MM.1S (cell line): ENCODE data around the gene EVL.

ENCODE experiments used
- DNase-seq: peaks from one replicate; pipeline ENCODE4 v3.0.0-alpha.2; 2015
- H2AFZ ChIP-seq: fragments of 300-600 bp; sonication (generic); 2 replicates; pipeline ENCODE4 v1.6.0; 2016; ENCODE audit warnings: antibody characterized with exemption, low read length
- H3F3A ChIP-seq: fragments of 300-600 bp; sonication (generic); 2 replicates; pipeline ENCODE4 v1.6.1; 2016; ENCODE audit warnings: mild to moderate bottlenecking, antibody characterized with exemption, low read length, moderate library complexity, mixed read lengths; ENCODE audit not compliant: insufficient read depth
- H3K27ac ChIP-seq: fragments of 300-600 bp; sonication (generic); 2 replicates; pipeline ENCODE4 v1.5.1; 2016; ENCODE audit warnings: mild to moderate bottlenecking, low read length
- H3K27me3 ChIP-seq: fragments of 300-600 bp; sonication (generic); replicated peaks from 2 replicates; pipeline ENCODE4 v1.6.0; 2016; ENCODE audit warnings: low read length; ENCODE audit not compliant: insufficient read depth
- H3K36me3 ChIP-seq: fragments of 300-600 bp; sonication (generic); replicated peaks from 2 replicates; pipeline ENCODE4 v1.6.1; 2016; ENCODE audit warnings: mild to moderate bottlenecking, low read length, mixed read lengths; ENCODE audit not compliant: insufficient read depth
- H3K4me1 ChIP-seq: fragments of 300-600 bp; sonication (generic); 2 replicates; pipeline ENCODE4 v1.6.1; 2016; ENCODE audit warnings: low read length, mixed read lengths
- H3K4me2 ChIP-seq: fragments of 300-600 bp; sonication (generic); 2 replicates; pipeline ENCODE4 v1.6.0; 2016; ENCODE audit warnings: low read depth, low read length
- H3K4me3 ChIP-seq: fragments of 300-600 bp; sonication (generic); 2 replicates; pipeline ENCODE4 v1.5.1; 2016; ENCODE audit warnings: low read length, mixed read lengths
- H3K79me2 ChIP-seq: fragments of 300-600 bp; sonication (generic); 2 replicates; pipeline ENCODE4 v1.6.1; 2016; ENCODE audit warnings: mixed run types, low read length, mixed read lengths
- H3K9ac ChIP-seq: fragments of 300-600 bp; sonication (generic); 2 replicates; pipeline ENCODE4 v1.6.1; 2016; ENCODE audit warnings: low read length, mixed read lengths
- H3K9me2 ChIP-seq: fragments of 300-600 bp; sonication (generic); replicated peaks from 2 replicates; pipeline ENCODE4 v1.6.1; 2016; ENCODE audit warnings: mild to moderate bottlenecking, low read length, mixed read lengths; ENCODE audit not compliant: insufficient read depth
- H3K9me3 ChIP-seq: fragments of 300-600 bp; sonication (generic); replicated peaks from 2 replicates; pipeline ENCODE4 v1.6.1; 2016; ENCODE audit warnings: mild to moderate bottlenecking, low read length, mixed read lengths; ENCODE audit not compliant: insufficient read depth
- H4K20me1 ChIP-seq: fragments of 300-600 bp; sonication (generic); 2 replicates; pipeline ENCODE4 v1.6.1; 2016; ENCODE audit warnings: mild to moderate bottlenecking, low read length, moderate library complexity, mixed read lengths; ENCODE audit not compliant: insufficient read depth
- EZH2 ChIP-seq: fragments of 300-600 bp; sonication (generic); optimal IDR thresholded peaks from 2 replicates; pipeline ENCODE3; 2017; ENCODE audit warnings: low read depth, mild to moderate bottlenecking, antibody characterized with exemption, low read length, mixed read lengths
- EZH2phosphoT487 ChIP-seq: fragments of 300-600 bp; sonication (generic); IDR thresholded peaks from 2 replicates; pipeline ENCODE4 v1.6.1; 2018; ENCODE audit warnings: antibody characterized with exemption, low read length
- TF ChIP-seq, protein P1 (sequence below): fragments of 300-600 bp; sonication (generic); IDR thresholded peaks from 2 replicates; pipeline ENCODE4 v1.5.1; 2016; ENCODE audit warnings: antibody characterized with exemption, low read length, mixed read lengths

EVL gene

DNA sequence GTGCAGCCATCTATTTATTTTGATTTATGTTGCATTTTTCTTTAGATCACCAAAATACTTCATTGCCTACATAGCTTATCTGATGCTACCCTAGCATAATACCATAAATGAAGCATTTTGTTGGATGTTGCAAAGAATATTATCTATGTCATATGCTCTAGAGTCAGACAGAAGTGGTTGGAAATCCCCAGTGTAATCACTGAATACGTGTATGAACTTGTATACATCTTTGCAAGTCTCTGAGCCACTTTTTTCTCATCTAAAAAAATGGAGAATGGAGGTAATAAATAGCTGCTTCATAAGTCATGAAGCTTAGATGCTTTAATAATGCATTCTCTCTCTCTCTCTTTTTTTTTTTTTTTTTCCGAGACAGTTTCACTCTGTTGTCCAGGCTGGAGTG, 18.5 kb downstream of the EVL start:
- Histone ChIP-seq H3K9me2 (no peaks in the 10 kb centered on the region), H4K20me1 (no peaks in the 10 kb centered on the region), H3K9ac (no peak overlapping the region), H3K27me3 (no peaks in the 10 kb centered on the region), H3F3A (no peaks in the 10 kb centered on the region), H3K27ac (no peak overlapping the region), H3K4me3 (no peak overlapping the region), H3K79me2 (no peaks in the 10 kb centered on the region), H3K4me1 (no peaks in the 10 kb centered on the region), H3K4me2 (no peak overlapping the region), H2AFZ (no peak overlapping the region), H3K36me3 (no peaks in the 10 kb centered on the region), H3K9me3 (no peaks in the 10 kb centered on the region)
- TF ChIP-seq EZH2phosphoT487 (no peak), EZH2 (no peak)
- TF ChIP-seq, protein P1, sequence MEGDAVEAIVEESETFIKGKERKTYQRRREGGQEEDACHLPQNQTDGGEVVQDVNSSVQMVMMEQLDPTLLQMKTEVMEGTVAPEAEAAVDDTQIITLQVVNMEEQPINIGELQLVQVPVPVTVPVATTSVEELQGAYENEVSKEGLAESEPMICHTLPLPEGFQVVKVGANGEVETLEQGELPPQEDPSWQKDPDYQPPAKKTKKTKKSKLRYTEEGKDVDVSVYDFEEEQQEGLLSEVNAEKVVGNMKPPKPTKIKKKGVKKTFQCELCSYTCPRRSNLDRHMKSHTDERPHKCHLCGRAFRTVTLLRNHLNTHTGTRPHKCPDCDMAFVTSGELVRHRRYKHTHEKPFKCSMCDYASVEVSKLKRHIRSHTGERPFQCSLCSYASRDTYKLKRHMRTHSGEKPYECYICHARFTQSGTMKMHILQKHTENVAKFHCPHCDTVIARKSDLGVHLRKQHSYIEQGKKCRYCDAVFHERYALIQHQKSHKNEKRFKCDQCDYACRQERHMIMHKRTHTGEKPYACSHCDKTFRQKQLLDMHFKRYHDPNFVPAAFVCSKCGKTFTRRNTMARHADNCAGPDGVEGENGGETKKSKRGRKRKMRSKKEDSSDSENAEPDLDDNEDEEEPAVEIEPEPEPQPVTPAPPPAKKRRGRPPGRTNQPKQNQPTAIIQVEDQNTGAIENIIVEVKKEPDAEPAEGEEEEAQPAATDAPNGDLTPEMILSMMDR, result no peak
- no peak for DNase-seq

DNA sequence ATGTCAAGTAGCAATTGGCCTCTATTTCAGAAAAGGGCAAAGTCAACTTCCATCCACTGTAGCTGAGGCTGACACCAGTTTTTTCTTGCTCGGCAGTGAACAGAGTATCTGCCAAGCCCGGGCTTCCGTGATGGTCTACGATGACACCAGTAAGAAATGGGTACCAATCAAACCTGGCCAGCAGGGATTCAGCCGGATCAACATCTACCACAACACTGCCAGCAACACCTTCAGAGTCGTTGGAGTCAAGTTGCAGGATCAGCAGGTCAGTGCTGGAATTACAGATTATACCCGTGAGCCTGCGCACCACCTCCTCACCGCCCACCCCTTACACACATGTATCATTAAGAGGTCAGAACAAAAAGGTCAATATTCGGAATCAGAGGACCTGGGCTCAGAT, 19.4 kb downstream of the EVL start:
- H3K9me3 ChIP-seq, result no peaks in the 10 kb centered on the region
- no peaks in the 10 kb centered on the region for H3K27me3 ChIP-seq
- no peak overlapping the region for H3K4me2 ChIP-seq
- TF ChIP-seq EZH2phosphoT487, result no peak
- TF ChIP-seq, protein P1, result no peak
- no peak for TF ChIP-seq EZH2
- H3K79me2 ChIP-seq, result no peaks in the 10 kb centered on the region
- no peaks in the 10 kb centered on the region for H3F3A ChIP-seq
- H3K27ac ChIP-seq, result no peak overlapping the region
- H2AFZ ChIP-seq, result no peak overlapping the region
- no peaks in the 10 kb centered on the region for H3K36me3 ChIP-seq
- H3K4me3 ChIP-seq, result no peak overlapping the region
- H3K9me2 ChIP-seq, result no peaks in the 10 kb centered on the region
- H3K9ac ChIP-seq, result no peak overlapping the region
- no peaks in the 10 kb centered on the region for H4K20me1 ChIP-seq
- no peak for DNase-seq
- H3K4me1 ChIP-seq, result no peaks in the 10 kb centered on the region

DNA sequence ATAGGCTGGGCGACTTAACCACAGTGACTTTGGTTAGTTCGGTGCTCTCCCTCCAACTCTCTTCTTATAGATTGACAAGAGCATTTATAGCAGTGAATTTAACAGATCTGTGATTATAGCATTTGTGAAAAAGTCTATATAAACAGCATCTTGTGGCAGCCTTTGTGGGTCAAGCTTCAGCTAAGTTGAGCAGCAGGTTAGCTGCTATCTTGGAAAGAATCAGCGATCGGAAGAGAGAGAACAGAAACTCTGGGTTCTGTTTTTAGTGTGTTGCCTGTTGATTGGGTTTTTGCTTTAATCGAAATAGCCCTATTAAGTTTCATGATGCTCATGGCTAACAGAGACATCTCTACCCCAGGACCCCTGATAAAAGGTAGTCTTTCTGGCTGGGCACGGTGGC, 20.2 kb downstream of the EVL start:
- no peaks in the 10 kb centered on the region for H3K9me2 ChIP-seq
- DNase-seq, result no peak
- no peaks in the 10 kb centered on the region for H3F3A ChIP-seq
- H3K9me3 ChIP-seq, result no peaks in the 10 kb centered on the region
- no peak overlapping the region for H2AFZ ChIP-seq
- no peak overlapping the region for H3K4me2 ChIP-seq
- no peaks in the 10 kb centered on the region for H3K4me1 ChIP-seq
- H3K27me3 ChIP-seq, result no peaks in the 10 kb centered on the region
- no peak overlapping the region for H3K27ac ChIP-seq
- no peaks in the 10 kb centered on the region for H3K79me2 ChIP-seq
- no peaks in the 10 kb centered on the region for H4K20me1 ChIP-seq
- no peak overlapping the region for H3K9ac ChIP-seq
- no peak overlapping the region for H3K4me3 ChIP-seq
- TF ChIP-seq, protein P1, result no peak
- no peak for TF ChIP-seq EZH2phosphoT487
- TF ChIP-seq EZH2, result no peak
- no peaks in the 10 kb centered on the region for H3K36me3 ChIP-seq
